ENCODE results near the gene ADAMTS19. TPM values are rescaled to one million over a fixed set of nuclear protein-coding genes. Genes with fewer than 3 reads are reported as not detected.

The ADAMTS19 gene
- total RNA-seq, 1 experiment from 2014 or later = 20.3 TPM

DNA sequence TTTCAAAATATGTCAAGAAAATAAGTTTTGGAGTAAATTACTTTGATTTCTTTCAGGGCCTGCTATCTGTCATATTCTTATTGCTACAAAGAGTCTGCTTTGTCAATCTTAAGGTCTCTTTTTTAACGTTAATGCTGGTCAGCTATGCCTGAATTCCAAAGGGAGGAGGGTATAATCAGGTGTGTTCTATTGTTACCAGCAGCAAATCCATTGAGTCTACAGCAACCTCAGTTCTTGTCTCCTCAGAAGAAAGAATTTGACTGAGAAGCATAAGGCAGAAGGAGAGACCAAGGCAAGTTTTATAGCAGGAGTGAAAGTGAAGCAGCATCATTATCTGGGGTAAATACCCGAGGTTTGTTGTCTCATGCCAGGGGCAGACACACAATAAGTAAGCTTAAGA lies 264.1 kb downstream of the ADAMTS19 start:
- Histone ChIP-seq H3K4ac (ENCODE audit: low read depth, low read length) (no peak overlapping the region), H3K4me1 (ENCODE audit: insufficient read depth, low read length) (peaks cover 6% of the 10 kb centered on the region; the same call in 1 of the 2 replicates), H3K23ac (ENCODE audit: insufficient read length, low read depth, low read length) (no peak overlapping the region), H2BK120ac (ENCODE audit: low read depth, low read length, poor library complexity, severe bottlenecking) (no peak overlapping the region), H2BK12ac (ENCODE audit: insufficient read length, low read depth, low read length) (no peak overlapping the region), H3K18ac (ENCODE audit: insufficient read length, low read depth, low read length) (no peak overlapping the region), H2BK20ac (ENCODE audit: low read depth, low read length, poor library complexity, severe bottlenecking) (no peak overlapping the region), H2BK15ac (ENCODE audit: low read depth, low read length) (no peak overlapping the region), H3K56ac (ENCODE audit: insufficient read length, low read depth, low read length) (no peak overlapping the region), H3K27ac (ENCODE audit: insufficient read length, low read depth, low read length) (peak overlapping the region; percentile 88), H2BK5ac (ENCODE audit: insufficient read length, low read length) (no peak overlapping the region), H3K9ac (ENCODE audit: extremely low read depth, insufficient read length, low read length) (no peak overlapping the region), H2AK5ac (ENCODE audit: insufficient read length, low read length) (no peak overlapping the region), H4K20me1 (ENCODE audit: control insufficient read depth, insufficient read depth, insufficient read length) (no peaks in the 10 kb centered on the region), H2AFZ (ENCODE audit: low read length) (no peak overlapping the region), H3K4me2 (ENCODE audit: insufficient read depth, insufficient read length, low read length) (peak overlapping the region; percentile 33), H4K8ac (replicated peaks; ENCODE audit: insufficient read length, low read depth, low read length) (no peak overlapping the region), H3K23me2 (ENCODE audit: insufficient read length, low read depth, low read length, poor library complexity, severe bottlenecking) (no peaks in the 10 kb centered on the region), H3K79me2 (ENCODE audit: insufficient read depth, low read length) (no peaks in the 10 kb centered on the region), H3K27me3 (ENCODE audit: insufficient read depth, low read length) (no peaks in the 10 kb centered on the region), H4K91ac (ENCODE audit: insufficient read length, low read depth, low read length) (no peak overlapping the region), H3K9me3 (ENCODE audit: control insufficient read depth, low read depth, low read length) (no peaks in the 10 kb centered on the region), H3T11ph (ENCODE audit: low read length) (no peak overlapping the region), H3K14ac (ENCODE audit: insufficient read depth, low read length) (no peak overlapping the region), H3K79me1 (ENCODE audit: insufficient read depth, low read depth, low read length, poor library complexity, severe bottlenecking) (no peaks in the 10 kb centered on the region), H4K5ac (ENCODE audit: insufficient read length, low read depth, low read length) (no peak overlapping the region)
- peak overlapping the region; percentile 74 to 99 (median 97) for H3K27ac Mint-ChIP-seq
- no peak for DNase-seq
- TF ChIP-seq CTCF (conservative IDR thresholded peaks at IDR 0.05) = no peak
- peak overlapping the region; percentile 16 to 59 for H3K4me3 Mint-ChIP-seq
- peaks cover 9 to 21% (median 11%) of the 10 kb centered on the region in 3 experiments; a peak in 6 of 7 replicates for H3K36me3 Mint-ChIP-seq (ENCODE audit: insufficient read depth in 1 of 3, low read depth in 3 of 3)
- WGBS (ENCODE audit: extremely low coverage, insufficient read length, low lambda C conversion rate) = no CpG with 5 or more reads among the region's 2 CpGs
- H3K4me1 Mint-ChIP-seq = peaks cover 54% of the 10 kb centered on the region in 2 experiments
- no peaks in the 10 kb centered on the region for H3K27me3 Mint-ChIP-seq (ENCODE audit: low read depth)
- H3K9me3 Mint-ChIP-seq = peaks cover 0 to 2% of the 10 kb centered on the region in 2 experiments; a peak in 2 of 5 replicates
